Measurements from ENCODE around the gene PAF1. TPM values are rescaled to one million over a fixed set of nuclear protein-coding genes. Genes with fewer than 3 reads are reported as not detected.

PAF1 gene
- total RNA-seq, 4 donors from 2014 or later, result 48.1 to 65.3 (median 50.2) TPM

GRCh38 chr19:39397360-39398296 lies 6.7 kb upstream of the PAF1 start:
- intact Hi-C loops (cut with DNase I; ENCODE audit: low total_unique reads), result loop anchor here (1.0 to 2.0 kb wide), 2 partner anchors 15 to 135 kb away; partner anchors contain the start of genes EID2B and PLEKHG2

GRCh38 chr19:39390451-39390750 lies 505 bp downstream of the PAF1 start:
- Histone ChIP-seq H3K4me3 (peak overlapping the region; percentile 62 to 94 (median 88)), H3K4me1 (peaks cover 17 to 20% of the 10 kb centered on the region in 2 donors), H3K9me3 (no peaks in the 10 kb centered on the region), H3K36me3 (peaks cover 0 to 61% of the 10 kb centered on the region in 2 donors), H3K27ac (peak overlapping the region; percentile 92 to 99 (median 97)), H3K27me3 (no peaks in the 10 kb centered on the region)
- TF ChIP-seq POLR2A (IDR thresholded peaks at IDR 0.05), result no peak
- TF ChIP-seq, protein P1, sequence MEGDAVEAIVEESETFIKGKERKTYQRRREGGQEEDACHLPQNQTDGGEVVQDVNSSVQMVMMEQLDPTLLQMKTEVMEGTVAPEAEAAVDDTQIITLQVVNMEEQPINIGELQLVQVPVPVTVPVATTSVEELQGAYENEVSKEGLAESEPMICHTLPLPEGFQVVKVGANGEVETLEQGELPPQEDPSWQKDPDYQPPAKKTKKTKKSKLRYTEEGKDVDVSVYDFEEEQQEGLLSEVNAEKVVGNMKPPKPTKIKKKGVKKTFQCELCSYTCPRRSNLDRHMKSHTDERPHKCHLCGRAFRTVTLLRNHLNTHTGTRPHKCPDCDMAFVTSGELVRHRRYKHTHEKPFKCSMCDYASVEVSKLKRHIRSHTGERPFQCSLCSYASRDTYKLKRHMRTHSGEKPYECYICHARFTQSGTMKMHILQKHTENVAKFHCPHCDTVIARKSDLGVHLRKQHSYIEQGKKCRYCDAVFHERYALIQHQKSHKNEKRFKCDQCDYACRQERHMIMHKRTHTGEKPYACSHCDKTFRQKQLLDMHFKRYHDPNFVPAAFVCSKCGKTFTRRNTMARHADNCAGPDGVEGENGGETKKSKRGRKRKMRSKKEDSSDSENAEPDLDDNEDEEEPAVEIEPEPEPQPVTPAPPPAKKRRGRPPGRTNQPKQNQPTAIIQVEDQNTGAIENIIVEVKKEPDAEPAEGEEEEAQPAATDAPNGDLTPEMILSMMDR (IDR thresholded peaks at IDR 0.05 in 4 of 5, conservative IDR thresholded peaks at IDR 0.05 in 1 of 5), result no peak
- intact Hi-C loops (cut with DNase I; ENCODE audit: low total_unique reads) (loop anchor here (1.0 to 5.0 kb wide), 2 partner anchors 42 to 55 kb away; partner anchors contain the start of gene SUPT5H), in situ Hi-C loops (cut with MboI; ENCODE audit: low sequenced_read_pairs in 4 of 4) (loop anchor here in 1 of 4 donors (10.0 kb wide), 1 partner anchor 46 kb away; the partner anchor contains the start of gene SAMD4B)
- peak in 1 of 2 donors; percentile 60 for DNase-seq
- peak; percentile 11 to 17 for ATAC-seq

More at GRCh38 chr19:39397360-39398296, 6.7 kb upstream of the PAF1 start:
- H3K4me1 ChIP-seq, result peaks cover 22 to 28% of the 10 kb centered on the region in 2 donors
- ATAC-seq, result peak; percentile 75 to 80
- H3K36me3 ChIP-seq, result peaks cover 0 to 20% of the 10 kb centered on the region in 2 donors
- no peaks in the 10 kb centered on the region for H3K27me3 ChIP-seq
- DNase-seq, result peak; percentile 66 to 92
- in situ Hi-C loops (cut with MboI; ENCODE audit: low sequenced_read_pairs in 4 of 4), result loop anchor here in 1 of 4 donors (10.0 kb wide), 1 partner anchor 53 kb away; the partner anchor contains the start of gene SAMD4B
- peak overlapping the region in 2 of 4 donors; percentile 5 to 37 for H3K4me3 ChIP-seq
- H3K27ac ChIP-seq, result peak overlapping the region; percentile 90 to 100 (median 98)
- peak in 1 of 2 donors; percentile 13 for TF ChIP-seq POLR2A (IDR thresholded peaks at IDR 0.05)
- TF ChIP-seq, protein P1 (IDR thresholded peaks at IDR 0.05 in 4 of 5, conservative IDR thresholded peaks at IDR 0.05 in 1 of 5), result peak; percentile 97 to 100 (median 99)
- H3K9me3 ChIP-seq, result no peaks in the 10 kb centered on the region

GRCh38 chr19:39389631-39390414 lies 1.1 kb downstream of the PAF1 start:
- DNase-seq, result no peak
- peak overlapping the region; percentile 92 to 99 (median 97) for H3K27ac ChIP-seq
- TF ChIP-seq POLR2A (IDR thresholded peaks at IDR 0.05), result no peak
- TF ChIP-seq, protein P1 (IDR thresholded peaks at IDR 0.05 in 4 of 5, conservative IDR thresholded peaks at IDR 0.05 in 1 of 5), result no peak
- H3K27me3 ChIP-seq, result no peaks in the 10 kb centered on the region
- H3K36me3 ChIP-seq, result peaks cover 0 to 61% of the 10 kb centered on the region in 2 donors
- no peaks in the 10 kb centered on the region for H3K9me3 ChIP-seq
- in situ Hi-C loops (cut with MboI; ENCODE audit: low sequenced_read_pairs in 4 of 4) (loop anchor here in 1 of 4 donors (10.0 kb wide), 1 partner anchor 45 kb away; the partner anchor contains the start of gene SAMD4B), intact Hi-C loops (cut with DNase I; ENCODE audit: low total_unique reads) (loop anchor here (1.0 to 10.0 kb wide), 3 partner anchors 42 to 855 kb away; partner anchors contain the start of gene SUPT5H)
- no peak for ATAC-seq
- H3K4me3 ChIP-seq, result peak overlapping the region; percentile 62 to 94 (median 88)
- peaks cover 17 to 20% of the 10 kb centered on the region in 2 donors for H3K4me1 ChIP-seq

DNA sequence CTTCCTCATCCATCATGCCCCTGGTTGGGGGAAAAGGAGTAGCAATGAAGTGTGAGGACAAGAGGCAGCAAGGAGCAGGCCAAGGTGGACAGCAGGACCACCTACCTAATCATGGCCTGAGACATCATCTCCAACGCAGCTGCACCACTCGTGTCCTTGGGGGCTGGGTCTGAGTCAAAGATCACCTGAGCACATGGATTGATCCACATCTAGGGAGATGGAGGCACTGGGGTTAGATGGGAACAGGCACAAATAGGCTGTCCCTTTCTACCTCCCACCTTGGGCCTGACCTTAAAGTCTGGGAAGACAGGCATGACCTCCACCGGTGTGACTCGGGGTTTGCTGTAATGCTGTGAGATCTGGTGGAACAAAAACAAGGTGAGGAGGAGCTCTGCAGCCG lies 2.2 kb downstream of the PAF1 start:
- intact Hi-C loops (cut with DNase I; ENCODE audit: low total_unique reads), result loop anchor here (10.0 kb wide), 1 partner anchor 854 kb away; no protein-coding TSS in a partner anchor
- no peak for TF ChIP-seq POLR2A (IDR thresholded peaks at IDR 0.05)
- TF ChIP-seq, protein P1 (IDR thresholded peaks at IDR 0.05 in 4 of 5, conservative IDR thresholded peaks at IDR 0.05 in 1 of 5), result no peak
- H3K27ac ChIP-seq, result no peak overlapping the region
- DNase-seq (no peak), ATAC-seq (no peak)
- peaks cover 0 to 51% of the 10 kb centered on the region in 2 donors for H3K36me3 ChIP-seq
- no peaks in the 10 kb centered on the region for H3K9me3 ChIP-seq
- H3K27me3 ChIP-seq, result no peaks in the 10 kb centered on the region
- H3K4me1 ChIP-seq, result peaks cover 17 to 20% of the 10 kb centered on the region in 2 donors
- H3K4me3 ChIP-seq, result no peak overlapping the region
- in situ Hi-C loops (cut with MboI; ENCODE audit: low sequenced_read_pairs in 4 of 4), result no loop called here

Data from gastrocnemius medialis (tissue), 4 donors.